GM19463 (cell line): ENCODE measurements around the gene GNE.

Experiments used
- ATAC-seq: cut with Tn5 transposase; IDR thresholded peaks from one replicate; pipeline ENCODE4 v1.9.1; 2021; ENCODE audit warnings: mild to moderate bottlenecking, moderate library complexity; ENCODE audit not compliant: unreplicated experiment

GNE gene

DNA sequence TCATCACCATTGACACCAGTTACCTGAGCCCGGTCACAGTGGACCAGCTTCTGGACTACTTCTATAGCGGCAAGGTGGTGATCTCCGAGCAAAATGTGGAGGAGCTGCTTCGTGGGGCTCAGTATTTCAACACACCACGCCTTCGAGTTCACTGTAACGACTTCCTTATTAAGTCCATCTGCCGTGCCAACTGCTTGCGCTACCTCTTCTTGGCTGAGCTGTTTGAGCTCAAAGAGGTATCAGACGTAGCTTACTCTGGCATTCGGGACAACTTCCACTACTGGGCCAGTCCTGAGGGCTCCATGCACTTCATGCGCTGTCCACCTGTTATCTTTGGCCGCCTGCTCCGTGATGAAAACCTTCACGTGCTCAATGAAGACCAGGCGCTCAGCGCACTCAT lies 88.5 kb downstream of the GNE start:
- ATAC-seq = no peak

DNA sequence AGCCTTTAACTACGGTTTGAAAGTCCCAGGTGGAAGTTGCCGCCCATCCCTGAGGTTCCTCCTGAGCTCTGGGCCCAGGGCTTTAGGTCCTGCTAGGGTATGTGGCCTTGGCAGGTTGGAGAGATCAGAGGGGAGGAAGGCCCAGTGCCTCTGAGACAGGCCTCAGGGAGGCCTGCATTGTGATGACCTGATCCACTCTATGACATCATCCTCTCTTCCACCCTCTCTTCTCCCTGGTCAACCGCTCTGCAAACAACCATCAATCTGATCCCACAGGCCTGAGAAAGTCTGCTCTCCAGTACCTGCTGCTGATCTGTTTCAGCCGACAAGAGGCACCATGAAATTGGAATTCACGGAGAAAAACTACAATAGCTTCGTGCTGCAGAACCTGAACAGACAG lies 89.1 kb downstream of the GNE start, which contains the start of gene CCIN:
Gene CCIN (plus strand): TSS at position 223 of the 400 bp plus-strand sequence. CDS start 115 bp downstream, at position 338.
- no peak for ATAC-seq

DNA sequence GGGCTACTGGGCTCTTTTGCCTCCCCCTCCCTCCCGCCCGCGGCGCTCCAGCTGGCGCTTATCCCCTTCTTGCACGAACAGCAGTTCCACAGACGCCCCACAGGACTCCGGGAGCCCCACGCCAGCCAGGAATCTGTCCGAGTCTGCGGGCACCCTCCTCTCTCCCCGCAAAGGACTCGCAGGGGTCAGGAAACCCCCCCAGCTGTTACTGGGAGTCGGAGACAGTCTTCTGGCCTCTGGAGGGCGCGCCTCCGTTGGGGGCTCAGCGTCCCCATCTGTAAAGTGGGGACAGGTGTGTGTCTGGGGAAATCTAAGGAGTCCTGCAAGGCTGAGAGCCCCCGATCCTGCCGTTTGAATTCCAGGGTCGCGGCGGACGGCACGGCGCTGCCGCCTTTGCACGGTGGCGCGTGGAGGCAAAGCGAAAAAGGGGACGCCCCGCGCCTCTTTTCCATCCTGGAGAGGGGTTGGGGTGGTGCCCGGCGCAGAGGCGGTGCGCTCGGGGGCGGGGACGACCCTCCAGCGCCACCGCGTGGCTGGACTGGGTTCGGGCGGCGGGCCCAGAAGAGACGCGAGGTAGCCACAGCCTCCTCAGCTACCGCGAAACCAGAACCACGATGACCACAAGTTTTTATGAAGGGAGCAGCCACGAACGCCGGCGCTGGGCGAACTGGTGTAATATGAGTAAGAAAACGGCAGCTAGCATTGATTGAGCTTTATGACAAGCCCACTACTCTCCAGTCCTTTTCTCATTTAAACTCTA lies 91.9 kb downstream of the GNE start:
- ATAC-seq = peak; percentile 83

DNA sequence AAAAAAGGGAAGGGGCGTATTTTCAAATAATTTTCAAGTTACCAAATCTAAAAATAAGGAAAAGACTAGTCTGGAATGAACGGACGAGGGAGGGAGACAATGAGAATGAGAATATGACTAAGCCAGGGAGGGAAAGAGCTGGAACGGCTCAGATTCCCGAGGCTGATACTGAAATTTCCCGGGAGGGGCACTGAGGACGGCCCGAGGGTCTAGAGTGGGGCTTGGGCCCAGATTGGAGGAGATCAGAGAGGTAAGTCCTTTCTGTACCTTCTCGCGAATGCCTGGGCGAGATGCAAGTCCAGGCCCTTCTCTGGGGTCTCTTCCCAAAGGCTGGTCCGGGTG lies 92.5 kb downstream of the GNE start:
- ATAC-seq = no peak

DNA sequence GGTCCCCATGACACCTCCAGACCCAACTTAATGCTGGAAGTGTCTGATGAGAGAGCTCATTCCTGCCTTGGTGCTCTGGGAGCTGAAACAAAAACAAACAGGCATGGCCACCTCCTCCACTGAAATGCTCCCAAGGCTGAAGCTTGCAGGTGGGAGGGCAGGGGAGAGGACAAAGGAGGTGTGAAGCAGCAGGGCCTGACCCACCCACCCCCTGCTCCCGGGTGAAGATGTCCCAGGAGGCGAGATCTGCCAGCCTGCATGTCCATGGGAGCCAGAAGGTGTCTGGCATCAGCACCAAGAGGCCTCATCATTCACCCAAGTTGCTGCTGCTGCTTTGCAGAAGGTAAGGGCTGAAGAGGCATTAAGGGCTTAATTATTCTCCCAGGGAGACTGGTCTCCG lies 93.3 kb downstream of the GNE start:
- no peak for ATAC-seq
